HG03064 (cell line): ENCODE measurements around the gene DIO3.
"Not testable (repeated sequence)": the region's sequence is repeated elsewhere in the genome, so short reads cannot be mapped to it uniquely, and the experiment has no call there.

ENCODE experiments used
- ATAC-seq: cut with Tn5 transposase; IDR thresholded peaks from one replicate; pipeline ENCODE4 v1.9.1; 2021; ENCODE audit warnings: low read depth; ENCODE audit not compliant: unreplicated experiment

The DIO3 gene

DNA sequence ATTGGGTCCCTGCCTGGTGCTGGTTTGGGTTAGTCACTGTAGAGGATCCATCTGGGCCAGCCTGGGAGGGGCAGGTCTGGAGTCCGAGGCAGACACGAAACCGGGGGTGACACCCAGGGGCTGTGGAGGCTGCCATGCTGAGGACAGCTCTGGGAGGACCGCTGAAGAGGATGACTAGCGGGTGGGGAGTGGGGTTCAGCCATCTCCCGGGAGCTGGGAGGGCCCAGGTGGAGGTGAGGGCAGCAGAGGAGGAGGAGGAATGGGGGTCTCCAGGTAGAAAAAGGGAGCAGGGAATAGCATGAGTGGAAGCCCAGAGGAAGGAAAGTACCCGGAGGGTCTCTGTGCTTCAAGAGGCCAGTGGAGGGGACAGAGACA is 4.0 kb upstream of the DIO3 start:
- ATAC-seq, result no peak

GRCh38 chr14:101557811-101558738 is 3.2 kb upstream of the DIO3 start:
- ATAC-seq, result no peak

DNA sequence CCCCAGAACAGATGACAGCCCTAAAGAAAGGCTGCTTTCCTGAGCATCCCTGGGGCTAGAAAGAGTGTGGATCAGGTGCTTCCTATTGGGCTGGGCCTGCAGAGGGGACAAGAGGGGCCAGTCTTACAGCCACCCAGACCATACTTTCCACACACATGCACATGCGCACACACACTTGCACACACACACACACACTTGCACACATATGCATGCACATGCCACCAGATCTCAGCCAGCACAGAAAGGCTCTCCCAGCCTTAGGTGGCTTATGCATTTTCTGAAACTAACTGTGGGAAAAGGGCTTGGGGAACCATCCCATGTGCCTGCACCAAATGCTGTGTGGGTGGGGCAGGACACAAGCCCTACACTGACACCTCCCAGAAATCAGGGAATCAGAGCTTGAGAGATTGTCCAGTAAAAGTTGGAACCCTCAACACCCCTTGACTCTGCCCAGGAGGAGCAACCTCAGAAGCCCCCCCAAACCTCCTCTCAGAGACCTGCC is 2.5 kb upstream of the DIO3 start:
- no peak for ATAC-seq

GRCh38 chr14:101559250-101559623 is 2.1 kb upstream of the DIO3 start:
- no peak for ATAC-seq

DNA sequence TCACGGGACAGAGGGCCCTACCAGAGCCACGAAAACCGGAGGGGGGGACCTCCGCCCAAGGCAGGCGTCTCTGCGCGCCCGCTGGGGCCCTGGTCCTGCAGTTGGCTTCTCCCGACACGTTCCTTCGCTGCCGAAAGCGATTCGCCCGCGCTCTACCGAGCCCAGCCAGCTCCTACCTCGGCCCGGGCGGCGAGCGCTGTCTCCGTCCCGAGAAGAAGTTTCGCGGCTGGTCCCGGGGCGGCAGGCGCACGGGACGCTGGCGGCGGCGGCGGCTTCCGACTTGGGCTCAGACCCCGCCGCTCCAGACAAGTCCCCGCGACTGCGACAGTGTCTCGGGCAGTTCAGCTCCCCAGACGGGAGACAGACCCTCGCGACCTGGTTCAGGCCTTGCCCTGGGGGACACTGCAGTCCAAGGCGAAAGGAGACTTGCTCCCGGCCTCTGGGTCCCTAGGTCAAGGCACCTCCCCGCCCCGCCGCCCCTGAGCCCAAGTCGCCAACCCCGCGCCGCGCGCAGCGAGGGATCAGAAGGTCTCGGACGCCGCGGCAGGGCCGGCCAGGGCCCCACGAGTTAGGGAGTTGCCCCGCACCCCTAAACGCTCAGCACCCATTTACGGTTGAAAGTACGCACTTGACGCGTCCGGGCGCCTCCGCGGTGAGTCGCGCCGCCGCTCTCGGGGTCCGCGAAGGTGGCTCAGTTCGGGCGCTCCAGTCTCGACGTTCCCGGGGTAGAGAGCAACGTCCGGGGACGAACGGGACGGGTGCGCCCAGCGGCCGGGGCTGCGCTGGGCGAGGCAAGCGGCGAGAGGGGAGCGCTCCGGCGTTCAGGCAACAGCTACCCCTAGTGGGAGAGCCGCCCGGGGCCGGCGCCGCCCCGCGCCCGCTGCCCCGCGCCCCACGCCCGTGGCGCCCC is 1.4 kb upstream of the DIO3 start:
- no peak for ATAC-seq

GRCh38 chr14:101560534-101561113 is 671 bp upstream of the DIO3 start:
- ATAC-seq, result no peak

DNA sequence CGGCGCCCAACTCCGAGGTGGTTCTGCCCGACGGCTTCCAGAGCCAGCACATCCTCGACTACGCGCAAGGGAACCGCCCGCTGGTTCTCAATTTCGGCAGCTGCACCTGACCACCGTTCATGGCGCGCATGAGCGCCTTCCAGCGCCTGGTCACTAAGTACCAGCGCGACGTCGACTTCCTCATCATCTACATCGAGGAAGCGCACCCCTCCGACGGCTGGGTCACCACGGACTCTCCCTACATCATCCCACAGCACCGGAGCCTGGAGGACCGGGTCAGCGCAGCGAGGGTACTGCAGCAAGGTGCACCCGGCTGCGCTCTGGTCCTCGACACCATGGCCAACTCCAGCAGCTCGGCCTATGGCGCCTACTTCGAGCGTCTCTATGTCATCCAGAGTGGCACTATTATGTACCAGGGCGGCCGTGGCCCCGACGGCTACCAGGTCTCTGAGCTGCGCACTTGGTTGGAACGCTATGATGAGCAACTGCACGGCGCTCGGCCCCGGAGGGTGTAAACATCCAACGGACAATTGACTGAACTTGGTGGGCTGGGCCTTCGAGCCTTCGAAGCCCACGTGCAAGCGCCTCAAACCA is 699 bp downstream of the DIO3 start:
- ATAC-seq, result no peak

DNA sequence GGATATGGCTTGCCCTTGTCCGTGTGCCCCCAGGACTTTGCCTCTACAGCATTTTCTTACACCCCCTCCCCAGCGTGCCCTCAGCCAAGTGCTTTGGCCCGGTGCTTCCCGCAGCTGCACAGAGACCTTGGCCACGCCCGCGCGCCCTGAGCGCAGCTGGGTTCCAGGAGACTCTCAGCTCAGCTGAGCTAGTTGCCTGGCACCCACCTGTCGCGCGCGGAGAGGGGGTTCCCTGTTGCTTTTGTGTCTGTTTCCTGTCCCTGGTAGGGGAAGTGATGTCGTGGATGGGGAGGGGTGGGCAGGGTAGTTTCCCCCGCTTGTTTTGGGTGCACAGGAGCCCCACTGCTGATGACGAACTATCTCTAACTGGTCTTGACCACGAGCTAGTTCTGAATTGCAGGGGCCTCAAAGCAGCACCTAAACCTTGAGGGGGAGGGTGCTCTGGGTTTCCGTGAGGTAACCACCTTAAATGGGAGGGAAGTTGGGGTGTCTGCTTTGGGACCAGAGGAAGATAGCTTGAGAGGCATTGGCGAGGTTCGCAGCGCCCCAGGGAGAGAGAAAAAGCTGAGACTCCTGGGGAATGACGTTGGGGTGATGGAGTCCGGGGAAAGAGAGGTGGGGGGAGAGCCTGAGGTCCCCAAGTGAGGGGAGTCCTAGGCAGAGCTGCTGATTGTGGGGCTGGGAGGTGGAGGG is 1.5 kb downstream of the DIO3 start:
- ATAC-seq, result no peak

- ATAC-seq, result no peak
Observed at GRCh38 chr14:101563352-101563653, 2.0 kb downstream of the DIO3 start.

- ATAC-seq, result no peak
Observed at GRCh38 chr14:101563654-101564443, 2.6 kb downstream of the DIO3 start.

DNA sequence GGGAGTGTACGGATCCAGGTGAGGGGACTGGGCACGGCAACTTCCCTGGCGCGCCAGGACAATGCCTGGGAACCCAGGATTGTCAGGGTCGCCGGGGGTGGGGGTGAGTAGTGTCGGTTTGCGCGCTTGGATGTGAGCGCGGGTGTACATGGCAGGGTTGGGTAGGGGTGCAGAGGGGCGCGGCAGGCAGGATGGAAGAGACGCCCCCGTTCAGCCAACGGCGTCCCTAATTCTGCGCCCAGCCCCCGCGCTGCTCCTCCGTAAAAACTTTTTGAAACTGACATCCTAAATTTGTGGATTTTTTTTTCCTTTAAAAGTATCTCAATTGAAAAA is 3.1 kb downstream of the DIO3 start:
- ATAC-seq, result no peak

DNA sequence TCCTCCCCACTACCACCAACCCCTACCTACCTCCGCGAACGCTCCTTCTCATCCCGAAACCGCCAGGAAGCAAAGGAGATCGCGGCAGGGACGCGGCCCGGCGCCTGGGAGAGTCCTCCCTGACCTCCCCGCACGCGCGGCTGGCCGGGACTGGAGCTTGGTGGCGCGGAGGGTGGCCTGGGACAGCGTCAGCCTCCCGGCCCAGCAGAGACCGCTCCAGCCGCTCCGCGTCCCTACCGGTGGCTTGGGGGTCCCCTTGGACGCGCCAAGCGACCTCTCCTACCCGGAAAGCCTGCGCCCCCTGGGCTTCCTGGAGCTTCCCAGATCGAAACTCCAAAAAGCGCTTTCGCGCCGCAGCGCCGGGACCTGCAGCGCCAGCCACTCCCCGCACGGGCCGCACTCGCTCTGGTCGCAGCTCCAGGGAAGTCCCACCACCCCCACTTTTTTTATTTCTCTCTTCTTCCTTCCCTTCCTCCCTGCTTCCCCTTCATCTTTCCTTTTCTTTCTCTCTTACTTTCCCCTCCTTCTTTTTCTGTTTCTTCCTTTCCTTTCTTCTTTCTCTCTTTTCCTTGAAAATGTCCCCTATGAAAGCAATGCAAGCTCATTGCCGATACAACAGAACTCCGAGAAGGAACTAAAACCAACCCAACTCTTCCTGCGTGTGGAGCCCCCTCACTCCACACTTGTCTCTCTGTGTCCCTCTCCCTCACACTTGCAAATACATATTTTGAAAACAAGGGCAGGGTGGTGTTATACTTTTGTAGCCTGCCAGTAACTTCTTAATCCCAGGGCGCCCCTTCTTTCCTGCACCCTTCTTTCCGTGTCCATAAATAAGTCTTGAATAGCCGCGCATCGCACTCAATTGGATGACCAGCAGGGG is 3.8 kb downstream of the DIO3 start:
- no peak for ATAC-seq

DNA sequence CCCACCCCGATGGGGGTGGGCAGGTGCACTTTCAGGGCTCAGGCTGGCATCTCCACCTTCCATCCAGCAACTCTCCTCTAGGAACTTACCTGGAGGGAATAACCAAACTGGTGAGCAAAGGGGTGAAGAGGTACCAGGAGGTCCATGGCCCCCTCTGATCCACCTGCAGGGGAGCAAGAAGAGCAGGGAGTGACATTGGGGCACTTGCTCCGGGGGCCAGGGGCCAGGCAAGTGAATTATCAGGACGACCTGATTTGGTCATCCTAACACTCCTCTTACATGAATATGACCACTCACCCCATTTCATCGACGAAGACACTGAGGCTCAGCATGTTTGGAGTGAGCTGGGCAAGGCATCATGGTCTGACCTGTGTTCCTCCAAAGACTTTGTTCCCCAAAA is 6.0 kb downstream of the DIO3 start:
- no peak for ATAC-seq

DNA sequence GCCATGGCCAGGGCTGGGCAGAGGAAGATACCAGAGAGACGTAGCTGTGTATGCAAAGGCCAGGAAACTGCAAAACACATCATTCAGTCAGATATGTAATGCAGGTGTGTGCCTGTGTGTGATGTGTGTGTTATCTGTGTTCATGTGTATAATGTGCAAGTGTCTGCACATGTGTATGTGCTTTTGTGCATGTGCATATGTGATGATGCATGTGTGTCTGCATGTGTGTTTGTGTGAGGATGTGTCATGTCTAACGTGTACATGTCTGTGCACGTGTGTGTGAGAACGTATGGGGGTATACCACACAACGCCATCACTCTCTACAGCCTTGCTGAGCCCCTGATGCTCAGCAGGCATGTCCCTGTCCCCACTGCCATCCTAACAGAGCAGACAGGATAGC is 9.7 kb downstream of the DIO3 start:
- ATAC-seq, result no peak

GRCh38 chr14:101572526-101572925 is 11.2 kb downstream of the DIO3 start:
- ATAC-seq, result not testable (repeated sequence)

DNA sequence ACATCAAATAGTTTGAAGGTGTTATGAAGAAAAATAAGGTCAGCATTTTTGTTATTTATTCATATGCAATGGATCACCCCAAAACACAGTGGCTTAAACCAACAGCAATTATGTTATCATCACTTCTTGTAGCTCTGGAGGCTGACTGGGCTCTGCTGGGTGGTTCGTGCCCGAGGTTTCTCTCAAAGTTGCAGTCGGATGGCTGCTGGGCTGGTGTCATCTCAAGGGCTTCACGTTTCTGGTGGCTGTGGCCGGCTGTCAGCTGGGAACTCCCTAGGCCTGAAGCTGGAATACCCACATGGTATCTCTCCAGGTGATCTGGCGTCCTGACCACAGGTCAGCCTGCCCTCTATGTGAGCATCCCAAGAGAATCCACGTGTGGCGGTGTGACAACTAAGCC is 12.0 kb downstream of the DIO3 start:
- no peak for ATAC-seq

DNA sequence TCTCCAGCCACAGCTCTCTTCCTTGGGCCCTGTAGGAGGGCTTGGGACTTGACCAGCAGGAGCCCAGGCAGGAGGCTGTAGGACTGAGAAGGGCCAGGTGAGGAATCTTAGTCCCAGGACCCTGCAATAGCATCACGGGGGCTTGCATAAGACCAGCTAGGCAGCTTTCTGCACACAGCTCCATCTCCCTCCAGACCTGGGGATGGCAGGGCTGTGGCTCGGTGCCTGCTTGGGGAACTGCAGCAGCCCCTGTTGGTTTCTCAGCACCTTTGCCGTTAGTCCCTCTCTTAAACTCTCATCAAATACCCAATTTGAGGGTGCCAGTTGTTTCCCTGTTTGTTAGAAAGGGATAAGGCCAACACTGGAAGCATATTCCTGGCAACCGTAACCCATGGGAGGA is 14.3 kb downstream of the DIO3 start:
- no peak for ATAC-seq

GRCh38 chr14:101577221-101577909 is 16.1 kb downstream of the DIO3 start:
- ATAC-seq, result no peak
